ENCODE data around the gene KIAA2012.

DNA sequence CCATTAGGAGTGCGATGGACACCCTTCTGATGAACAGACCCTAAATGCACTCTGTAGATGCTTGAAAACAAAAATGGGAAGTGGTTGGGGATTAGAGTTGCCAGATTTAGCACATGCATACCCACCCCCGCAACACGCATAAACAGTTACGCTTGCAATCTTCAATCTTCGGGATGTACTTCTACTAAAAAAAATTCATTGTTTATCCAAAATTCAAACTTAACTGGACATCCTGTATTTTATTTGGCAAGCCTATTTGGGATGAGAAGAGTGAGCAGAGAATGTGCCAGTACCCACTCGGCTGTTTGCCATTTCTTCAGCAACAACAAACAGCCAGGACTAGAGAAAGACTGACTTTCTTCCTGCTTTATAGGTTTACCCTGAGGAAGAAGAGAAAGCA is 18.4 kb downstream of the KIAA2012 start:
- TF ChIP-seq YY1 (IDR thresholded peaks at IDR 0.05; ENCODE audit: insufficient read depth, insufficient read length), result no peak
- no peak for TF ChIP-seq ZNF274 (IDR thresholded peaks at IDR 0.05; ENCODE audit: low read depth, low read length)

All from NT2/D1 (cell line).